Renal cortical epithelial cell (primary cell): Measurements from ENCODE around the gene ROR2. TPM values are rescaled to one million over a fixed set of nuclear protein-coding genes. Genes with fewer than 3 reads are reported as not detected.

Experiments used
- DNase-seq: peaks from one replicate; pipeline ENCODE4 v3.0.0-alpha.2; 2011; ENCODE audit warnings: low read depth
- total RNA-seq: library from RNA; depleted of rRNA; stranded (reverse); fragments of >200 nt; gene quantifications from 2 replicates; pipeline ENCODE4 v1.2.3, GENCODE V29; 2014

Gene ROR2
- total RNA-seq, 1 donor from 2014 or later, result 4.4 TPM

DNA sequence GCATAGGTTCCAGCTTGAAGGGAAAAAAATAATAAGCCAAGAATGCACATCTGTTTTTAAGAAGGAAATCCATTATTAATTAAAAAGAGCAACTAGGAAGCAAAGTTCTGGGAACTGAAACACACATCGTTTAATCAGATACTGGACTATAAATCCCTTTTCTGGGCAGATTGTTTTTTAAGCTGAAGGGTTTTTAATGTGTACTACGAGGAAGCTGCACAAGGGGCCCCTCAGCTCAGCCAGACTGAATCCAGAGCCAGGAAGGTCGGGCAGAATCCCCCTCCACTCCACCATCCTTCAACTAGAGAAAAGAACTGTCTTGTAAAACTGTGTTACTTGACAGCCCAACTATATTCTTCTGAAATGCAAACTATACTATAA is 49.2 kb downstream of the ROR2 start:
- no peak for DNase-seq

DNA sequence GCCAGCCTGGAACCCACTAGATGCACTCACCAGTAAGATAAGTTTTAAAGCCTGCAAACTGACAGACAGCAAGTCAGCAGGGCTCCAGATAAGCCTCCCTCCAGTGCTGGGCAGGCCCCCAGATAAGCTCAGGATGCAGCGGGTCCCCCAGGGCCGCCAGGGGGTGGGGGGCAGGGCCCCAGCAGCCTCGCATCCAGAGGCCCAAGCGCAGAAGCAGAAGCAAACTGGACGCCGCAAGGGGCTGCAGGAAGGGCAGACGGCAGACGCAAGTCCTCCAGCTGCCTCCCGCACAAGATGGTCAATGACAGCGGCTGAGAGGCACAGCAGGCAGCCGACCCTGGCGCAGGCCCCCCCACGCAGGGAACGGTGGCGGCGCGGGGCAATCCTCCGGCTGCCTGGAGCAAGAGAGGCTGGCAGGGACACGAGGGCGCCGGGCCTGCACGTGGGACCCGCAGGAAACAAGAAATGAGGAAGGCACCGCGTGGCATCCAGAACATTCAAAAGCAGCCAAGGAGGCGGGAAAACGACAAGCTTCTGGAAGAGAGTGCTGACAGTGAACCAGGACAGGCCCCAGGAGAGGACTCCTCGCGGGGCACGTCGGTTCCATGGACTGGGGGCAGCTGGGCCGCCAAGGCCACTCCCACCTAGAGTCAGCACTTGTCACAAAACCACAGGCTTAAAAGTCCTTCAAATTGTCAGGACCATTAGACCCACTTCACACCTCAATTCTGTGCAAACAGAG is 49.8 kb downstream of the ROR2 start:
- no peak for DNase-seq

DNA sequence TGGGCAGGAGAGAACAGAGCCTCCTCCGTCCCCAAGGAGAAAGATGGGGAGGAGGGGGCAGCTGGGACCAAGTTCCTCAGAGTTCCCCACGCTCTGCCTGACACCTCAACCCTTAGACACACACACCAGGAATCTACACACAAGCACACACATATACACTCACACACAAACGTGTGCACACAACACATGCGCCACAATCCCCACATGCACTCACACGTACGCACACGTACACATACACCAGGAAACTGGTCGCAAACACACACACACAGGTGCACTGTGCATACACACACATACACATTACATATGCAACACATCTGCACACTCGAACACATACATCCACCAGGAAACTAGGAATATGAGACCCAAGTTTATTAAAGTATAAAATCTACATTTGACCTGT is 50.4 kb downstream of the ROR2 start:
- no peak for DNase-seq

DNA sequence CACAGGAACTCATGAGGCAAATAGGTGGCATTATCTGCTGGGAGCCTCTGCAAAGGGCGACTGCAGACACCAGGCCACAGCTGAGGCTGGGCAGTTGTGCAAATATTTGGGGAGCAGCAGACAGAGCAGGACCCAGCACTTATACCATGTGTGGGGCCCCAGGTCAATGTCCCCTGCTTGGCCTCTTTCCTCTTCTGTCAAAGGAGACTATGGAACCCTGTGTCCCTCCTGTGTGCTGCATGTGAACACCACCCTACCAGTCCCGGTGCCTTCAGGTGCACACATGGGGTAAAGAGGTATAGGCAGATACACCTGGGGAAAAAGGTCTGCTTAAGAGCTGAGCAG is 50.8 kb downstream of the ROR2 start:
- DNase-seq, result no peak

DNA sequence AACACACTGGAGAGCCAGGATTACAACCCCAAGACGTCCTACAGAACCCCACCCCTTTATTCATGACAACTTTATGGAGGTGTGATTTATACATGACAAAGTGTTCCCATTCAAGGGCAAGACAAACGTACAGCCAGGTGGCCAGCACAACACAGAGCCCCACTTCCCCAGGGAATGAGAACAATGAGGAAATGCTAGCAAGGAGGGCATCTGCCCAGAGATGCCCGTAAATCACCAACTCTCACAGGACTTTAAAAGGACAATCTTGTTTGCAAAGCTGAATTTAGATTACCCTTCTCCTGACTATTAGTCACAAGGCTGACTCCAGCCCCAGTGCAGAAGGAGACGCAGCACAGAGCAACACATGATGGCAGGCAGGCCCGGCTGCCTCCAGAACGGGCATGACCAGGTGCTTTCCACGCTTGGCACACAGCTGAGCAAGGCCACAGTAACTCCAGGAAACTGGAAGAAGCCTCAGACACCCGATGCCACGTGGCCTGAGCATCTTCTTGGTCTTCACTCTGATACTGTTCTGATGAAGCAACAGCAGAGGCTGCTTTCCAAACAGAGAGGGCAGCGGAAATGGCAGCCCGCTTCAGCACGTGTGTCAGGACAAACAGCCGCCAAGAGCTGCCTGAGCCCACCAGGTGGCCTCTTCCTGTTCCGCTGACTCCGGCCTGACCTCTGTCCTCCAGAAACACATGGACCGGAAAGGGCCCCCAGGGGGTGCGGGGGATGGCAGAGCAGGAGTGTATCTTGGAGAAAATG is 51.4 kb downstream of the ROR2 start:
- DNase-seq, result peak; percentile 63

DNA sequence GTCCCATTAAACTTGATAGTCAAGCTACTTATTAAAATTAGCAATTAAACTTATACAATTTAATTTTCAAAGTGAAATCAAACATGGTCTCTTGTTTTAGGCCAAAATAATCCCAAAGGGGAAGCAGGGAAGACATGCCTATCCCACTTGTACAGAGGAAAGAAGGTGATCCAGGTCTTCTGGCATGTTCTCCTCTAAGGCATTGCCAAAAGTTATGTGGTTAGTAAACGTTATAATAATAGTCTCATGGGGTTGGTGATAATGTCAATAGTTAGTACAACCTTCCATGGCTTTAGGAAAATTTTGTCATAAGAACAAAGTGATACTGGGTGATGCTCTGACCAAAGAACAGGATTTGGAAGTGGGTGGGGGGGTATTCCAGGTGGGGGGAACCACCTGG is 52.8 kb downstream of the ROR2 start:
- no peak for DNase-seq

DNA sequence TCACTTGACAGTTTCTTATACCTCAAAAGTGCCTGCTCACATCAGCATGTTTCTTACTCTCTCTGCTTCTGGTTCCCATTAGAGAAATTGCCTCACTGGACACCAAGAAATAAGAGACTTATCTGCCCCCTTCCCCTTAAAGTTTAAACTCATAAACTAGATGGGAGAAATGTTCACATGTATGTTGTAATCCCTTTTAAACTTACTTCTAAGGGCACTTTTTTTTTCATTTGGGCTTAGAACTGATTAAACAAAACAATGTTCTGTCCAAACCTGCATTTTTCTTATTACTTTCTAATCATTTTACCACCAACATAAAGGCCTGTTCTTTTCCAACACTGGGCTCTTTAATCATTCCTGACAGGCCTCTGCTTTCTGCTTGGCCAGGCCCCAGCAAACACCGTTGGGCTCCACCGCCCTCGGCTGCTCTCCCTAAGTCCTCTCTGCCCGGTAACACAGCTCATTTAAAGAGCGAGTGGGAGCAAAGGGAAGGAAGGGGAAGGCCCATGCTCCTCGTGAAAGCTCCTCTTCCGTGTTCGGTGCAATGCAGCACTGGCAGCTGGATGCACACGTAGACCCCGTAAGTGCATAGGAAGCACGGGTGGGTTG is 53.4 kb downstream of the ROR2 start:
- DNase-seq, result peak; percentile 68

DNA sequence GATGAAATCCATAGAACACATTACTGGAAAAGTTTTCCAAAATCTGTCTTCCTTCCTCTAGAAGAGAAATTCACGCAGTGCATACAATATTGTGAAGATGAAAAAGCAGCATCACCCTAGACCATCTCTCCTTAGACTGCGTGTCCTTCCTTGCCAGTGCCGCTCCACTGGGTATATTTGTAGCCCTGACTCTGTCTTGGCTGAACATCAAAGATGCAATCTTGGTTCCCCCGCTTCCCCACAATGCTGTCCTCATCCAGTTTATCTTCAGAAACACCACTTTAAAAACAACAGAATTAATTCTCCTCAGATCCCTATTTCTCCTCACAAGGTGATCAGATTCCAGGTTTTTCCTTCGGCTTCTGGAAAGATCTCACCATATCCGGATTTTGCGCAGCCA is 53.9 kb downstream of the ROR2 start:
- no peak for DNase-seq

DNA sequence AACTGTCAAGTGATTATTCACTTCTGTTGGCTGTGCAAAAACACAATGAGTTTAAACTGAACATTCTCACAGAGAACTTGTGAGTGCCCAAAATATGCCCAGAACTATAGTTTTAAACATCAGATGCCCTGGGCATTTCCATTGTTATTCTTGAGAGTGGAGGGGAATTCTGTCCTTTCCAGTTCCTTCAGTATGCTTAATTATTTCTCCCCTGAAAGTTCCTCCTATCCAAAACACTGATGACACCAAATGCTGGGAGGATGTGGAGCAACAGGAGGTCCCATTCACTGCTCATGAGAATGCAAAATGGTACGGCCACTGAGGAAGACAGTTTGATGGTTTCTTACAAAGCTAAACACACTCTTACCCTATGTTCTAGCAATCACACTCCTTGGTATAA is 55.5 kb downstream of the ROR2 start:
- no peak for DNase-seq

DNA sequence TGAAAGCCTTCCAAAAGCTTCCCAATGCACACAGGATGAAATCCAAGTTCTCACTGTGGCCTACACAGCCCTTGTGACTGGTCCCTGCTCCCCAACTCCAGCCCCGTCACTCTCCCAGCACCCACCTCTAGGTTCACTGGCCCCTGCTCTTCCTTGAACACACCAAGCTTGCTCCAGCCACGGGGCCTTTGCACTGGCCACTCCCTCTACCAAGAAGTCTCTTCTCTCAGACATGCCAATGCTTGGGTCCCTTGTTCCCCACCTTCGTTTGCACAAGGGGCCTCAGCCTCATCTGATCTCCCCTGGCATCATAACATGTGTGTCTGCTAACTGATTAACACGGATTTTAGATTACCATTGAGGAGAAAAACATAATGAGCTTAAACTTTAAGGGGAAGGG is 56.0 kb downstream of the ROR2 start:
- no peak for DNase-seq

DNA sequence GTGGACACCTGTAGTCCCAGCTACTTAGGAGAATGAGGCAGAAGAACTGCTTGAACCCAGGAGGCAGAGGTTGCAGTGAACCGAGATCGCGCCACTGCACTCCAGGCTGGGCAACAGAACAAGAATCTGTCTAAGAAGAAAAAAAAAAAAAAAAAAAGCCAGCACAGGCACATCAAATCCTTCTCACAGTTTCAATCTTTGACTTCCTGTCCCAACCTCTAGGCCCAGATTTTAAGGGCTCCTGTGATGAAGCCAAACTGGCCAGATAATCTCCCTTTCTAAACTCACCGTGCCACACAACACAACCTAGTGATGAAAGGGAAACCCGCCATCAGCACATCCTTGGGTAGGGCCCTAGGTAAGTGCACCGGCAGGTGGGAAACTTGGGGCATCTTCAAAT is 58.1 kb downstream of the ROR2 start:
- DNase-seq, result no peak

DNA sequence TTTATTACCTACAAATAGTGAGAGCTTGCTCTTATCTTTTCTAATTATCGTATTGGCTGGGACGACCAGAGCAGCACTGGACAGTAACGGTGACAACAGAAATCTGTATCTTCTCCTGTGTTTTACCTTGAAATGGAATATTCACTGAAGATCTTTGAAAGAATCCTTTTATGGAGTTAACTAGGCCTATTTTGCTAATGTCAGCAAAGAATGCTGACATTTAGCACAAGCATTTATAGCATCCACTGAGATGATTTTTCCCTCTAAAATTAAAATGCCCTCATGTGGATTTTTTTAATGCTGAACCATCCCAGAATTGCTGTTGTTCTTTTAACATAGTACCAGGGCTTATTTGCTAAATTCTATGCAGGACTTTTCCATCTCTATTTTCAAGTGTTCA is 59.4 kb downstream of the ROR2 start:
- DNase-seq, result no peak

DNA sequence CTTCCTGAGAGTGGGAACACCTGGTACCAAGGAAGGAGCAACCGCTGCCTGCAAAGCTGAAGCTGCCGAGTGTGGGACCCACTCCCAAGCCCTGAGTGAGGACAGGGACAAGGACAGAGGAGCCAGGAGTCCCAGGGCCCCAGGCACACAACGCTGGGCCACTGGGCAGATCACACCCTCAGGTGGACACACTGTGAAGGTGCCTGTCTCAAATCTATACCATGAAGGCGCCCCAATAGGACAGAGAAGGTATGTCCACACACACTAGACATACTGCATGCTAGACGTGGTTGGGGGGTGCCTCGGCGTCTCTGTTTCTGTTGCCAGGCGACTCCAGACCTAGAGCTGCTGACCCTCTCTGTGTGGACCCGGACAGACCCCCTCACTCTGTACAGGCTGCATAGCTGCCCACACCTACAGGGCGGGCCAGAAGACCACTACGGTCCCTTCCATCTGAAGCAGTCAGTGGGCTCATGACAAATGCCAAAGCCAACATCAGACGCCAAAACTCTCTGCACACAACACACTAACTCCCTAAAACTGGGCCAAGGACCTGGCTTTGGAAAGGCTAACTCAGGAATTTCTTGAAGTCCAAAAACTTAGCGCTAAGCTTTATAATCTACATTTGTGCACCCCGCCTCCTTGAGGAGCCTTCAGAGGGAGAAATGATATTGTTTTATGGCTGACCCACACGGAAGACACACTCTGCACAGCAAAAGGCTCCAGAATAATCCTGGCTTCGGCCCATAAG is 60.7 kb downstream of the ROR2 start:
- no peak for DNase-seq

DNA sequence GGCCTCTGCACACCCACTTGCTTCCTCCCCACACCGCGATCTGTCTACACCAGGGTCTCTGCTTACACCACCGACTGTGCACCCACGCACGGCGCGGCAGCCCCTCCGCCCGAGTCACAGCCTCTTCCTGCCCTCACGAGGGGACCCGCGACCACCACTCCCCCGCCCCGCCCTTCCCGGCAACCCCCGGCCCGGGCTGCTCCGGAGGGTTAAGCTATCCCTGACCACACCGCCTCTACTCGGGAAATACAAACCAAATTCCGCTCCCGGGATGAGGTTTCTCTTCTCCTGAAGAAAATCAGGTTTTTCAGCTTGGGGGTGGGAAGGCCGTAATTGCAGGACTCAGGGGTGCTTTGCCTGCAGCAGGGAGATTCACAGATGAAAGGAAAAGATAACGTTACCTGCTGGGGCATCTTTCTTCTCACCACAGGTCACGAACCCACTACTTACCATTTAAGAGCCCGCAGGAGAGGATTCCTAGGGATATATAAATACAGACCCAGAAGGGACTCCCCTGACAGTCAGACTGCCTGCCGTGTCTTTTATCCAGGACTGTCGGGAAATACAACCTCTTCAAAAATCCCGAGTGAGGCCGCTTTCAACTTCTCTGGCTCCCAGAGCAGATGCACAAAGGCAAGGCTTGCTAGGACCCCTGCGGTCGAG is 63.5 kb downstream of the ROR2 start:
- DNase-seq, result no peak

DNA sequence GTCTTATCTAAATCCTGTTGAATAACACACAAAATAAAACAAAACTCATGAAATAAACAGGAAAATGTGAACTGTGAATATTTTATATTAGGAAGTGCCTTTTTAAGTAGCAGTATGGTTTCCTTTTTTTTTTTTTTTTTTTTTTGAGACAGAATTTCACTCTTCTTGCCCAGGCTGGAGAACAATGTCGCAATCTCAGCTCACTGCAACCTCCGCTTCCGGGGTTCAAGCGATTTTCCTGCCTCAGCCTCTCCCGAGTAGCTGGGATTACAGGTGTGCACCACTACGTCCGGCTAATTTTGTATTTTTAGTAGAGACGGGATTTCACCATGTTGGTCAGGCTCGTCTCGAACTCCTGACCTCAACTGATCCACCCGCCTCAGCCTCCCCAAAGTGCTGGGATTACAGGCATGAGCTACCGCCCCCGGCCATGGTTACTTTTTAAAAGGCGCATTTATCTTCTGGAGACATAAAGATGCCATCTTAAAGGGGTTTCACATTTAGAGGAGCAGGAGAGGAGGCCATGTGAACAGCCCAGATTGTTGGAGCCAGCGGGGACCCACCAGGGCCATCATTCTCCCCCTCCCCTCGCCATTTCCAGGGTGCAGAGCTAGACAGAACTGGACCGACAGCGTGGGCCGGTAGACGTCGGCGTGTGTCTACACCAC is 64.1 kb downstream of the ROR2 start:
- DNase-seq, result no peak

DNA sequence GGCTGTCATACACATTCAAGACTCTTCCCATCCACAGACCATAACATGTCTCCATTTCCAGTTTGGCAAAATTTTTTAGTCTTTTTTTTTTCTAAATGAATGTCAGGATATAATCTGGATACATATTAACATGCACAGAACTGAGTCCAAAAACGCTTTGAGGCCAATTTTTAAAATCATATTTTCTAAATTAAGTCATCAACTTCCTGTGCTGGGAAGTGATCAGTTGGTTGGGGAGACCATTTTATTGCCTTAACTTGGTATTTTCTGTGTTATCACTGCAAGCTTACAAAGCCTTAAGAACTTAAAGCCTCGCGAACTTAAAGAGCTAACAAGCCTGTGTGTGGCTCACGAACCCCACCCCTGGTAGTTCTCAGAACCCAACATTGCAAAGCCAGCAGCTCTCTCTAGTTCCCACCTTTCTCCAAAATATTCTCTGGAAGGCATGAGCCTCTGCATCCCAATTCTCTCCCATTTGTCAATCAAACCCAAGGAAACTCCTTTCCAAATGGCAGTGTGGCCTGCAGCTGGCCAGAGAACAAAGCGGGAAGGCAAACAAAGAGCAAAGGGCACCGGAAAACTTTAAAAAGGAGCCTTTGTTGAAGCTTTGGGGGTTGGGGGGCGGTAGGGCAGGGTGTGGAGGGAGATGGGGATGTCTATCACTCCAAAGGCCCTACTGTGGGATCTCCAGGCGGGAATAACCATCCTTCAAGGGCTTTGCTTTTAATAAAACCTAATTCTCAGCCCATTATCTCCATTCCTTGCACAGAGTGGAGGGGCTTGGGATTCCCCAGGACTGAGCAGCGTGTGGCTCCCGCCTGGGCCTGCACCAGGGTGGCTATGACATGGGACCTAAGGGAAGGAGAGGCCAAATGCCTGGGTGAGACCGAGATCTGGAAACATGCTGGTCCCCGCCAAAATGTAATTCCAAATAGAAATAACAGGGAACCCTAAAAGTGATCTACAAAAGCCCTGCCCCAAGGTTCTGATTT is 65.0 kb downstream of the ROR2 start:
- DNase-seq, result no peak

DNA sequence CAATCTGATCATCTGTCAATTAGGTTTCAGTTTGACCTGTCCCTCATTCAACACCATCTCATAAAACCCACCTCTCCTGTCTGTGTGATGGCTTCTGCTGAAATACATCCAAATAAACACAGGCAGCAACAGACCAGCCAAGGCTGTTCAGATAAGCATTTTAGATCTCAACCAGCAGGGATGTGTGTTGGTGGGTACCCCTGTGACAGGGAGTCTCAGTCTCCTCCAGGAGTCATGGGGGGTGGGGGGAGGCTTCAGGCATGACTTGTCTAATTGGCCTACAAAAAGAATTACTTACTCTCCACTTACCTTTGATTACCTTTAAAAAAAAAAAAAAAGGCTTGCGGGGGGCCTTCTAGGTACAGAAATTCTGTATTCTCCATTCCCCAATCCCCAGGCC is 65.9 kb downstream of the ROR2 start:
- no peak for DNase-seq

DNA sequence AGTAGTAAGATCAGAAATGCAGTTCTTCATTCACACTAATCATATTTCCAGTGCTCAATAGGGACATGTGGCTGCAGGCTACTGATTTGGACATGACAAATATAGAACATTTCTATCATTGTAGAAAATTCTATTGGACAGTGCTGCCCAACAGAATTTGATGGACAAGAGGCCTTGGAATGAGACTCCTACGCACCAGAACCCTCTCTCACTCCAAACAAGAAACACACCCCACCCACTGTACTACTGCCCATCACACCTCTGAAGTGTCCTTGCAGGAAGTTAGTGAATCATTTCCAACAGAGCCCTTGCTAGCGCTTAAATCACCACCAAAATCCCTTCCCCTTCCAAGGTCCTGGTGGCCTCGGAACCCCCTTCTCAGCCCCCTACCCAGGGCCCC is 66.5 kb downstream of the ROR2 start:
- no peak for DNase-seq

DNA sequence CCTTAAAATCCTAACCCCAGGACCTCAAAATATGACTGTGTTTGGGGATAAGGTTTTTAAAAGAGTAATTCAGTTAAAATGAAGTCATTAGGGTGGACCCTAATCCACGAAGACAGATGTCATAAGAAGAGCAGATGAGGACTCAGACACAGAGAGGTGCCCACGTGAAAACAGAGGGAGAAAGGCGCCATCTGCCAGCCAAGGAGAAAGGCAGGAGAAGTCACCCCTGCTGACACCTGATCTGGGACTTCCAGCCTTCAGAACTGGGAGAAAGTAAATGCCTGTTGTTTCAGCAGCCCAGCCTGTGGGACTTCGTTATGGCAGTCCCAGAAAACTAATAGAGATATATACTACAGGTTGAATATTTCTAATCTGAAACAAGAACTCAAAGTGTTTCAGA is 67.4 kb downstream of the ROR2 start:
- no peak for DNase-seq

DNA sequence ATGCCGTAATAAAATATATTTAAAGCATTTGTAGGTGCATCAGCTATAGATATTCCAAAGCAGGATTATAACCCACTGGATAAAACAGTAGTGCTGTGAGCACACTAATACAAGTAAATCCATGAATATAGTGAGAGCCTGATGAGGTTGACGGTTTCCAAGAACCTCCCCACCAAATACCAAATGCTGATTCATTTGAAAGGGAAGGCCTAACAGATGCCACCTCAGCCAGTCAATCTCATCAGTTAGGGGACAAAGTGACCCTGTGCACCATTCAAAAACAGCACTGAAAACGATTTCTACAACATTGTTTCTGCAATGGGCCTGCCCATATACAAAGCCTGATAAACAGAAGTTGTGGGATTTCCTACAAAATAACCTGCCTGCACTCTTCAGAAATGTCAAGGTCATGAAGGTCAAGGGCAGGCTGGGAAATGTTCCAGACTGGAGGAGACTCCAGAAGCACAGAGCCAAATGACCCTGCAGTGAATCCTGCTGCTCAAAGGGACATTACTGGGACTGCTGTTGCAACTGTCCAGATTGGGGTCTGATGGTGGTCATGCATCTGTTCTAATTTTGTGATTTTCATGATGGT is 69.6 kb downstream of the ROR2 start:
- DNase-seq, result no peak
